Chondrocyte (in vitro differentiated cells): ENCODE measurements around the gene ANKRD6. TPM values are rescaled to one million over a fixed set of nuclear protein-coding genes. Genes with fewer than 3 reads are reported as not detected.

ENCODE experiments used
- DNase-seq: peaks from one replicate; pipeline ENCODE4 v3.0.0; 2021; ENCODE audit warnings: mixed read lengths, low spot score
- H3K27ac Mint-ChIP-seq: one replicate; pipeline ENCODE4 v1.8.0; 2021; ENCODE audit warnings: mild to moderate bottlenecking, moderate library complexity, mixed read lengths; ENCODE audit not compliant: unreplicated experiment
- H3K27me3 Mint-ChIP-seq: 2 replicates; pipeline ENCODE4 v1.8.0; 2021; ENCODE audit warnings: low read depth, mixed read lengths
- H3K36me3 Mint-ChIP-seq: 2 replicates; pipeline ENCODE4 v1.8.0; 2021; ENCODE audit warnings: low read depth, mixed read lengths
- H3K4me1 Mint-ChIP-seq: 2 replicates; pipeline ENCODE4 v1.8.0; 2021; ENCODE audit warnings: low read depth, mild to moderate bottlenecking, mixed read lengths
- H3K4me3 Mint-ChIP-seq: one replicate; pipeline ENCODE4 v1.8.0; 2021; ENCODE audit warnings: mild to moderate bottlenecking, moderate library complexity, mixed read lengths; ENCODE audit not compliant: unreplicated experiment
- H3K9me3 Mint-ChIP-seq: 2 replicates; pipeline ENCODE4 v1.8.0; 2021; ENCODE audit warnings: low read depth, mixed read lengths
- total RNA-seq: library from RNA; stranded (reverse); gene quantifications from 3 replicates; pipeline ENCODE4 v1.2.1, GENCODE V29; 2021
- TF ChIP-seq, protein P1 (sequence below): fragments of 200-600 bp; sonication (generic); IDR thresholded peaks from 2 replicates; pipeline ENCODE4 v1.5.0; 2021; ENCODE audit warnings: antibody characterized with exemption, mild to moderate bottlenecking, moderate library complexity

ANKRD6 gene
- total RNA-seq, 1 donor from 2014 or later = 31.3 TPM

DNA sequence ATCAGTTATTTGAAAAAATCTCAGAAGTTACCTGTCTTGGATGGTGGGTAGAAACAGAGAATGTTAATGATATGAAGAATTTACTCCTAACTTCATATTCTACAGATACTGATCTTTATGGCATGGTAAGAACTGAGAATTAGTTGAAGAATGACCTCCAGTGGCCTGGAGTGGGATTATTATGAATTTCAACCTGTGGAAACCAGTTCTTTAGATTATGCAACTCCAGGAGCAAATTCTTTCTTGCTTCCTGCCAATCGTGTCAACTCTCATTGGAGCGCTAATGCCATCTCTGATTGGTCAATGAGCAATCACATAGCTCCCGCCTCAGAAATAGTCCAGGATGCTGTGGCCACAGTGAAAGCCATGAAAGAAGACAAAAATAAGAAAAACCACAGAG is 165.0 kb downstream of the ANKRD6 start:
- TF ChIP-seq, protein P1, sequence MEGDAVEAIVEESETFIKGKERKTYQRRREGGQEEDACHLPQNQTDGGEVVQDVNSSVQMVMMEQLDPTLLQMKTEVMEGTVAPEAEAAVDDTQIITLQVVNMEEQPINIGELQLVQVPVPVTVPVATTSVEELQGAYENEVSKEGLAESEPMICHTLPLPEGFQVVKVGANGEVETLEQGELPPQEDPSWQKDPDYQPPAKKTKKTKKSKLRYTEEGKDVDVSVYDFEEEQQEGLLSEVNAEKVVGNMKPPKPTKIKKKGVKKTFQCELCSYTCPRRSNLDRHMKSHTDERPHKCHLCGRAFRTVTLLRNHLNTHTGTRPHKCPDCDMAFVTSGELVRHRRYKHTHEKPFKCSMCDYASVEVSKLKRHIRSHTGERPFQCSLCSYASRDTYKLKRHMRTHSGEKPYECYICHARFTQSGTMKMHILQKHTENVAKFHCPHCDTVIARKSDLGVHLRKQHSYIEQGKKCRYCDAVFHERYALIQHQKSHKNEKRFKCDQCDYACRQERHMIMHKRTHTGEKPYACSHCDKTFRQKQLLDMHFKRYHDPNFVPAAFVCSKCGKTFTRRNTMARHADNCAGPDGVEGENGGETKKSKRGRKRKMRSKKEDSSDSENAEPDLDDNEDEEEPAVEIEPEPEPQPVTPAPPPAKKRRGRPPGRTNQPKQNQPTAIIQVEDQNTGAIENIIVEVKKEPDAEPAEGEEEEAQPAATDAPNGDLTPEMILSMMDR = peak; percentile 77
- Mint-ChIP-seq H3K4me3 (no peak overlapping the region), H3K4me1 (peaks cover 5% of the 10 kb centered on the region), H3K36me3 (peaks cover 4% of the 10 kb centered on the region), H3K27ac (peak overlapping the region; percentile 42), H3K27me3 (no peaks in the 10 kb centered on the region), H3K9me3 (peaks cover 2% of the 10 kb centered on the region)
- no peak for DNase-seq

- no peaks in the 10 kb centered on the region for H3K27me3 Mint-ChIP-seq
- H3K9me3 Mint-ChIP-seq = peaks cover 2% of the 10 kb centered on the region
- DNase-seq = no peak
- TF ChIP-seq, protein P1 = no peak
- no peak overlapping the region for H3K27ac Mint-ChIP-seq
- H3K4me3 Mint-ChIP-seq = no peak overlapping the region
- H3K4me1 Mint-ChIP-seq = peaks cover 5% of the 10 kb centered on the region
- peaks cover 4% of the 10 kb centered on the region for H3K36me3 Mint-ChIP-seq
Observed at GRCh38 chr6:89599727-89600126, 166.8 kb downstream of the ANKRD6 start.

GRCh38 chr6:89602166-89602565 is 169.2 kb downstream of the ANKRD6 start:
- no peak overlapping the region for H3K4me3 Mint-ChIP-seq
- TF ChIP-seq, protein P1 = no peak
- H3K4me1 Mint-ChIP-seq = peaks cover 5% of the 10 kb centered on the region
- peaks cover 5% of the 10 kb centered on the region for H3K36me3 Mint-ChIP-seq
- H3K9me3 Mint-ChIP-seq = peaks cover 2% of the 10 kb centered on the region
- no peak for DNase-seq
- H3K27me3 Mint-ChIP-seq = no peaks in the 10 kb centered on the region
- no peak overlapping the region for H3K27ac Mint-ChIP-seq

DNA sequence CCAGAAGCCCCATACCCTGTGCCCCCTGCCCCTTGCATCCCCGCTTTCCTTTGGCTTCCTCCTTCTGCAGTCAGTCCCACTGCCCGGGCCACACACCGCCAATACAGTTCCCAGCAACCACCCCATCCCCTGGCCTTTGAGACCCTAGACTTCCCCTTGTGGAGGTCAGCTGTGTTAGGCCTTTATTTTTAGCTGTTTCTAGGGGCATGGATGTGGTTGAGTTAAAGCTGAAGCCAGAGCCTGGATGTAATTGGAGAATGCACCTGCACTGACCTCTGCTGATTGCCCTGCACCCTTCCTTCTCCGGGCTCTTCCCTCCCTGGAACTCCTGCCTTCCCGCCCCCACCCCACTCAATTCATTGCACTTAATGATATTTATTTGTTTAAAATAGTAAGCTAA is 171.7 kb downstream of the ANKRD6 start:
- Mint-ChIP-seq H3K27ac (no peak overlapping the region), H3K9me3 (no peaks in the 10 kb centered on the region), H3K27me3 (no peaks in the 10 kb centered on the region), H3K36me3 (peaks cover 4% of the 10 kb centered on the region), H3K4me3 (no peak overlapping the region), H3K4me1 (no peaks in the 10 kb centered on the region)
- no peak for DNase-seq
- TF ChIP-seq, protein P1 = no peak

DNA sequence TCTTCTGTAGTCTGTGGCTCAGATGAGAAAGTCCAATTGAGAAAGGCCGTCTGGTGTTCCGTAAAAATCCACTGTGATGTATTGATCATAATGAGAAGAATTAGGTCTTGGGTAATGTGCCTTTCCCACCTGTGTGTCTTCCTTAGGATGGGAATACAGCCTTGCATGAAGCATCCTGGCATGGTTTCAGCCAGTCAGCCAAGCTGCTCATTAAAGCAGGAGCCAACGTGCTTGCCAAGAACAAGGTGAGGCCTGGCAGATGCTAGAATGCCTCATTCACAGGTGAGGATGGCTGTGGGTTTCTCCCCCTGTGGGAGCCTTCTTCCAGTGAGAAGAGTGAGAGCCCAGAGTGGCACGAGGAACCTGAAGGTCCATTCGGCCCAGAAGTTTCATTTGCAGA is 172.9 kb downstream of the ANKRD6 start:
- no peak overlapping the region for H3K4me3 Mint-ChIP-seq
- no peaks in the 10 kb centered on the region for H3K4me1 Mint-ChIP-seq
- H3K9me3 Mint-ChIP-seq = no peaks in the 10 kb centered on the region
- DNase-seq = no peak
- H3K27me3 Mint-ChIP-seq = no peaks in the 10 kb centered on the region
- TF ChIP-seq, protein P1 = no peak
- no peak overlapping the region for H3K27ac Mint-ChIP-seq
- H3K36me3 Mint-ChIP-seq = peaks cover 4% of the 10 kb centered on the region
